GOT3 (cell line): Measurements from ENCODE around the gene DLK2.
"Not testable (repeated sequence)": the region's sequence is repeated elsewhere in the genome, so short reads cannot be mapped to it uniquely, and the experiment has no call there.

Experiments used
- DNase-seq: peaks from one replicate; lab custom pipeline; 2025; ENCODE audit warnings: mixed read lengths; lab: John Stamatoyannopoulos, UW

Gene DLK2

GRCh38 chr6:43481591-43482236, 26.4 kb upstream of the DLK2 start:
- no peak for DNase-seq

DNA sequence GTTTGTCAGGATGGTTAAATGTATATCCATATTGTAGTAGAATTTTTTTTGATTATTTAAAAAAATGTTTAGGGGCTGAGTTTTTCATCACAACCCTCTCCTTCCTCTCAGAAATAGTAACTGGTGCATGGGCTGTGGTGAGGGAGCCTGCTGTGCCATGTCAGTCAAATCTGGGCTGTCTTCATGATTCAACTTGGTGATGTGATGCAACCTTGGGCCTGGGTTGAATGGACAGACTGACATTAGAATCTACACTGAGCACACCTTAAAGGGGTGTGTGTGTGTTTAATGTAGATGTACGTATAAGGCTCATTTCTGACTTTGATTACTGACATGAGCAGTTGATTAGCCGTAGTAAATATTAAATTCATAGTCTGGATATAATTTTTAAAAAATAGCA, 25.7 kb upstream of the DLK2 start:
- DNase-seq = no peak

DNA sequence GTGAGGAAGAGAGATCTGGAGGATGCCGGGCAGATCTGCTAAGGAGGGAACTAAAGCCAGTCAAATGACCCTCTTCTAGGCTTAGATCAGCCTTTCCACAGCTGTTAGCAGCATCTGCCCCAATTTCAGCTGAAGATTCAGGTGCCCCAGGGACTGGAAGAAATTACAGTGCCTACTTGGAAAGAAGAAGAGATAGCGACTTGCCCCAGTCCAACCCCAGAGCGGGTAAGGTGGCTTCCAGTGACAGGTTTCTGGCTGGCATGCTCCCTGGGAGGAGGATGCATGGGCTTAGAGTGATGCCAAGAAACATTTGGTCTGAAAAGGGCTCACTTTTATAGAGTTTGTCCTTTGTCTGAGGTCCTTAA, 22.6 kb upstream of the DLK2 start:
- no peak for DNase-seq

DNA sequence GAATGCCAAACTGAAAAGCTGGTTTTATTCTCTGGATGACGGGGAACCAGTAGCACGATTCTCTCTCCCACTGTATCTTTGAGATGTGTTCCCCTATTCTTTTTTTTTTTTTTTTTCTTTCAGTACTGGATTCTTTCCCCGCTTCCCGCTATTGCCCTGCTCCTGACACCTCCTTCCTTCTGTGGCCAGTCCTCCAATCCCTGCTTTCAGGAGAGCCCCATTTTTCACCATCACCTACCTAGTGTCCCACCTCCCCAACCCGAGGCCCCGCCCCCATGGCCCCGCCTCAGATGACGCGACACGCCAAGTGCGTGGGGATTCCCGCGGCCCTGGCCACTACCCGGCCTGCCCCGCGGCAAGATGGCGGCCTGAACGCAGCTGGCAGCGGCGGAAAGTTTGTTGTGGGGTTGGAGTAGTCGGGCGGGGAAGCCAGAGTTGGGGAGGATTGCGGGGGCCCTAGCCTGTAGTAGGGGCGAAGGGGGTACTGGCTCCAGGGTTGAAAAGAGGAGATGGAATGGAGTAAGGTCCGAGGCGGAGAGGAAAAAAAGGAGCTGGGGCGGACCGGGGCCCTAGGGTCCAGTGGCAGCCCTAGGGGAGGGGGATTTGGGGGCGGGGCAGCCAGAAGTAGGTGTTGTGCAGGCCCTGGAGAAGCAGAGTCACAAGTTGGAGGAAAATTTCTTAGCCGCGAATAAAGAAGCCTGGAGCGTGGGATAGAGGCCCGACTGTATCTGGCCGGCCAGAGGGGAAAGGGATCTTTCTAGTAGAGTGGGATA, 22.1 kb upstream of the DLK2 start, which contains the start of gene TJAP1:
Gene TJAP1, plus strand, starts transcription at position 336 of the 773 bp plus-strand sequence. CDS start 21,432 bp downstream, outside the sequence.
- peak; percentile 43 for DNase-seq

- no peak for DNase-seq
Observed at GRCh38 chr6:43476746-43477145, 21.4 kb upstream of the DLK2 start.

GRCh38 chr6:43475516-43475915, 20.2 kb upstream of the DLK2 start:
- DNase-seq = no peak

GRCh38 chr6:43472515-43472914, 17.2 kb upstream of the DLK2 start:
- DNase-seq = no peak

DNA sequence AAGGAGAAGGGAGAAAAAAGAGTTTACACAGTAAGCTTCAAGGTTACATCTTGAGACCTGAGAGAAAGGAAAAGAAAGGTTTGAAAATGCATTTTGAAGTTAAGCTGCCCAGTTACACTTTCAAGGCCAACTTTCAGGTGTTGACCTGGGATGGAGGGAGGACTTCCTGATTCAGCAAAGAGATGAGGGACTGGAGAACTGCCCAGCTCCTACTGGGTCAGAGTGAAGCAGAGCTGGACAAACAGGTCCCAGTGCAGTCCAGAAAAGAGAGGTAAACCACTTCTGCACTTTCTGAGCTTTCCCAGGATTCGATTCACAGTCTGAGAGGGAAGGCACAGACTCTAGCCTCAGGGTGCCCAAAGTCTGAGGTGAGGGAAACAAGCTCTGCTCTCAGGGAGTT, 16.1 kb upstream of the DLK2 start:
- DNase-seq = no peak

- no peak for DNase-seq
Observed at GRCh38 chr6:43469947-43470346, 14.6 kb upstream of the DLK2 start.

DNA sequence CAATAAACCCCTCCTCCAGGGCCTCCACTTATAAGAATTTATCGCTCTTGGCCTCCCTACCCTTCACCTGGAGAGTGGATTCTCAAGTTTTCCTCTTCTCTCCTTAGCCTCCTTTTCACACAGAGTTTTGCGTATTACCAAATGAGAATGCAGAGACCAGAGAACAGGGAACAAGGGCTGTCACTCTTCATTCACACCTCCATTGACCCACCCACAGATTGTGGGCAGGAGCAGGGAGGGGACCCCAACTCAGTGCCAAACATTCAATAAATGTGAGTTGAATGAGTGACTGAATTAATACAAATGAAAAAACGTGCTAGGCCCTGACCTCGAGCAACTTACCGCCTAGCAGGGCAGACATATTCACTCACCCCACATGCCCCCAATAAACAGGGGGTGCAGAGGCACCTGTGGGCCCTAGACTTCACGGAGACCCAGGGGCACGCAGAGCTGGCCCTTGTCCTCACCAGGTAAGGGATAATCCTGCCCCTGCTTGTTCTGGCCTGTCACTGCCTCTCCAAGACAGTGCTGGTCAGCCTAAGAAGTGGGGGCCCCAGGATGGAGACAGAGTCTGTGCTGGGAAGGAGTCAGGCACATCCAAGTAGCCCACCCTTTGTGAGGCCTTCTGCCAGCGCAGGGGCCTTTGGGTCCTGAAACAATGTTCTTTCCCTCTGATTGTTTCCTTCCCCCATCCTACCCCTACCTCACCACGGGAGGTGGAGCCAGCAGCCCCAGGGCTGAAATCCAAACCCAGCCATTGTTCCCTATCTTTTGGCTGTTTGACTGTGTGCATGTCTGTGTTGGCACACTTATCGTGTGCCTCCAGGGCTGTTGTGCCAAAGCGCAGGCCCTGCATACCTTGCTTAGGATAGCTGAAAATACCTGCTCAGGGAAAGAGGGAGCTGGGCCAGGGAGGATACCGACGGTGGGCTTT, 13.7 kb upstream of the DLK2 start:
- DNase-seq = no peak

GRCh38 chr6:43468240-43468639, 12.9 kb upstream of the DLK2 start:
- DNase-seq = no peak

GRCh38 chr6:43467752-43468151, 12.4 kb upstream of the DLK2 start:
- DNase-seq = no peak

GRCh38 chr6:43467265-43467664, 11.9 kb upstream of the DLK2 start:
- not testable (repeated sequence) for DNase-seq

DNA sequence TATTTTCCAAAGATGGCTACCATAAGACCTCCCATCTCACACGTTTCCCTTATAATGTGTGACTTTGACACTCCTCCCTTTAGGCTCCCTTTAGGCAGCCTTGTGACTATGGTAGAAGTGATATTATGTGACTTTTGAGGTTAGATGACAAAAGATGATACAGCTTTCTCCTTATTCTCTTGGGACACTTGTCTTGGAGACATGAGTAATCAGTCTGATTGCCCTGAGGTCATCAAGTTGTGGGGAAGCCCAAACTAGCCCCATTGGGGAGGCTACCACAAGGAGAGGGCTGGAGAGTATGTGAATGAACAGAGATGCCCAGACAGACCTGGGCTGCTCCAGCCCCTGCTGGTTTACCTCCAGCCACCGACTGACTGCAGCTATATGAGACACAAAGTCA, 10.6 kb upstream of the DLK2 start:
- no peak for DNase-seq

DNA sequence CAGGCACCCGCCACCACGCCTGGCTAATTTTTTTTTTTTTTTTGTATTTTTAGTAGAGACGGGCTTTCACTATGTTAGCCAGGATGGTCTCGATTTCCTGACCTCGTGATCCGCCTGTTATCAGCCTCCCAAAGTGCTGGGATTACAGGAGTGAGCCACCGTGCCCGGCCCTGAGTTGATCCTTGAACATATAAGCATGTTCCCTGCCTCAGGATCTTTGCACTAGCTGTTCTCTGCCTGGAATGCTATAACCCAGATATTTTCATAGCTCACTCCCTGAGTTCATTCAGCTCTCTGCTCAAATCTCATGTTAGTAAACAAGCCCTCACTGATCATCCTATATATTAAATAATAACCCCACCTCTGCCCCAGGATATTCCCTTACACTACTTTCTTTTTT, 9.0 kb upstream of the DLK2 start:
- DNase-seq = no peak

- DNase-seq = no peak
Observed at GRCh38 chr6:43461936-43462335, 6.6 kb upstream of the DLK2 start.

DNA sequence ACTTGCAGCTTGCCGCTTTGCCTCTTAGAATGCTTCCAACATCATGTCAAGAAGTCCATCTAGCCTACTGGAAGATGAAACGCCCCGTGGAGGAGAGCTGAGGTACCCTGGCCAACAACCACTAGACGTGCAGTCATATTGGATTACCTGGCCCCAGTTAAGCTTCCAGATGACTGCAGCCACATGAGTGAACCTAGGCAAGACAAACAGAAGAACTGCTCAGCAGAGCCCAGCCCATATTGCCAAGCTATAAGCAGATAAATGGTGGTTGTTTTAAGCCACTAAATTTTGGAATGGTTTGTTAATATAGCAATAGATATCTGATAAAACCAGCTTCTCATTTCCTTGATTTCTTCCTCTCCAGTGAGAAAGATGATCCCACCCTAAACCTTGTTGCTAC, 4.7 kb upstream of the DLK2 start:
- no peak for DNase-seq

GRCh38 chr6:43459535-43459934, 4.2 kb upstream of the DLK2 start:
- DNase-seq = no peak

DNA sequence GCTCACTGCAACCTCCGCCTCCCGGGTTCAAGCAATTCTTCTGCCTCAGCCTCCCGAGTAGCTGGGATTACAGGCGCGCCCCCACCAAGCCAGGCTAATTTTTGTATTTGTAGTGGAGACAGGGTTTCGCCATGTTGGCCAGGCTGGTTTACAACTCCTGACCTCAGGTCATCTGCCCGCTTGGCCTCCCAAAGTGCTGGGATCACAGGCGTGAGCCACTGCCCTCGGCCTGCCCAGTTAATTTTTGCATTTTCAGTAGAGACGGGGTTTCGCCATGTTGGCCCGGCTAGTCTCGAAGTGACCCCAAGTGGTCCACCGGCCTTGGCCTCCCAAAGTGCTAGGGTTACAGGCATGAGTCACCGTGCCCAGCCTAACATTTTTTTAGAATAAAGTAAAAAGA, 2.8 kb upstream of the DLK2 start:
- not testable (repeated sequence) for DNase-seq

DNA sequence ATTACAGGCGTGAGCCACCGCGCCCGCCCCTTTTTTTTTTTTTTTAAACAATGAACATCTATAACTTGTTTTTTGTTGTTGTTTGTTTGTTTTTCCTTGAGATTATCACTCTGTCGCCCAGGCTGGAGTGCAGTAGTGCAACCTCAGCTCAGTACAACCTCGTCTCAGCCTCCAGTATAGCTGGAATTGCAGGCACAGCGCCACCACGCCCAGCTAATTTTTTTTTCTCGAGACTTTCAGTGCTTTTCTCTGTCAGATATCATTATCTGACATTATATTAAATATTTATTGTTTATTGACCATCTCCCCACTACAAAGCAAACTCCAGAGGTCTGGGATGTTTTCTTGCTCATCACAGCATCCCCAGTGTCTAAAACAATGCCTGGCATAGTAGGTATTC, 2.3 kb upstream of the DLK2 start:
- no peak for DNase-seq

- no peak for DNase-seq
Observed at GRCh38 chr6:43454696-43455530, 435 bp downstream of the DLK2 start.

GRCh38 chr6:43454290-43454695, 1.1 kb downstream of the DLK2 start:
- peak; percentile 31 for DNase-seq
